SU-DHL-6 (cell line): ENCODE measurements around the gene VEGFB.

ENCODE experiments used
- H2AFZ ChIP-seq: fragments of 200-600 bp; sonication (generic); 2 replicates; pipeline ENCODE4 v1.6.1; 2014; ENCODE audit warnings: low read depth, mild to moderate bottlenecking, moderate library complexity, mixed read lengths, antibody characterized with exemption, low read length; ENCODE audit not compliant: severe bottlenecking
- H3F3A ChIP-seq: fragments of 200-600 bp; shearing (Covaris generic); 2 replicates; pipeline ENCODE4 v1.6.0; 2016; ENCODE audit warnings: antibody characterized with exemption, mild to moderate bottlenecking; ENCODE audit not compliant: insufficient read depth
- H3K27ac ChIP-seq: fragments of 200-600 bp; sonication (generic); 2 replicates; pipeline ENCODE4 v1.5.1; 2016; ENCODE audit warnings: low read depth, mild to moderate bottlenecking, low read length, moderate library complexity, mixed read lengths
- H3K27me3 ChIP-seq: fragments of 200-600 bp; sonication (generic), shearing (Covaris generic); 2 replicates; pipeline ENCODE4 v1.6.0; 2014; ENCODE audit warnings: mild to moderate bottlenecking, low read length
- H3K36me3 ChIP-seq: fragments of 200-600 bp; sonication (generic); 2 replicates; pipeline ENCODE4 v1.6.1; 2014; ENCODE audit warnings: mild to moderate bottlenecking, low read length, mixed read lengths
- H3K4me2 ChIP-seq: fragments of 300-600, 200-600 bp; shearing (Covaris generic), sonication (generic); 2 replicates; pipeline ENCODE4 v1.6.0; 2014; ENCODE audit warnings: low read length, low read depth, mild to moderate bottlenecking; ENCODE audit not compliant: poor library complexity, severe bottlenecking
- H3K4me3 ChIP-seq: fragments of 200-600 bp; sonication (generic); 2 replicates; pipeline ENCODE4 v1.5.1; 2014; ENCODE audit warnings: antibody characterized with exemption, low read length, mild to moderate bottlenecking, mixed read lengths; ENCODE audit not compliant: insufficient read depth, poor library complexity, severe bottlenecking
- H3K79me2 ChIP-seq: fragments of 200-600 bp; sonication (generic); 2 replicates; pipeline ENCODE4 v1.6.1; 2014; ENCODE audit warnings: mild to moderate bottlenecking, low read length, moderate library complexity; ENCODE audit not compliant: insufficient read depth
- H3K9ac ChIP-seq: fragments of 200-600 bp; sonication (generic); 2 replicates; pipeline ENCODE4 v1.7.0; 2014; ENCODE audit warnings: mild to moderate bottlenecking, low read length
- H3K9me2 ChIP-seq: fragments of 200-600 bp; sonication (generic); replicated peaks from 2 replicates; pipeline ENCODE4 v1.6.1; 2014; ENCODE audit warnings: low read length; ENCODE audit not compliant: insufficient read depth
- H3K9me3 ChIP-seq: fragments of 200-600 bp; sonication (generic); 2 replicates; pipeline ENCODE4 v1.6.1; 2014; ENCODE audit warnings: low read length, mixed read lengths; ENCODE audit not compliant: insufficient read depth
- H4K20me1 ChIP-seq: fragments of 200-600 bp; sonication (generic); 2 replicates; pipeline ENCODE4 v1.6.1; 2014; ENCODE audit warnings: low read depth, mild to moderate bottlenecking, antibody characterized with exemption, low read length, moderate library complexity, mixed read lengths
- EZH2phosphoT487 ChIP-seq: fragments of 200-600 bp; sonication (generic), shearing (Covaris generic); conservative IDR thresholded peaks from 2 replicates; pipeline ENCODE4 v1.6.1; 2018; ENCODE audit warnings: mild to moderate bottlenecking, antibody characterized with exemption, low read length, moderate library complexity, mixed read lengths
- TF ChIP-seq, protein P1 (sequence below): fragments of 200-600 bp; sonication (generic); IDR thresholded peaks from one replicate; pipeline ENCODE4 v1.5.1; 2017; ENCODE audit warnings: antibody characterized with exemption, mild to moderate bottlenecking, low read length, moderate library complexity; ENCODE audit not compliant: insufficient read depth, poor library complexity, severe bottlenecking

Gene VEGFB

GRCh38 chr11:64239662-64240434, 5.5 kb downstream of the VEGFB start:
- peak overlapping the region; percentile 61 for H3K4me3 ChIP-seq
- H3K9me3 ChIP-seq = no peaks in the 10 kb centered on the region
- H3K4me2 ChIP-seq = peak overlapping the region; percentile 61
- TF ChIP-seq, protein P1, sequence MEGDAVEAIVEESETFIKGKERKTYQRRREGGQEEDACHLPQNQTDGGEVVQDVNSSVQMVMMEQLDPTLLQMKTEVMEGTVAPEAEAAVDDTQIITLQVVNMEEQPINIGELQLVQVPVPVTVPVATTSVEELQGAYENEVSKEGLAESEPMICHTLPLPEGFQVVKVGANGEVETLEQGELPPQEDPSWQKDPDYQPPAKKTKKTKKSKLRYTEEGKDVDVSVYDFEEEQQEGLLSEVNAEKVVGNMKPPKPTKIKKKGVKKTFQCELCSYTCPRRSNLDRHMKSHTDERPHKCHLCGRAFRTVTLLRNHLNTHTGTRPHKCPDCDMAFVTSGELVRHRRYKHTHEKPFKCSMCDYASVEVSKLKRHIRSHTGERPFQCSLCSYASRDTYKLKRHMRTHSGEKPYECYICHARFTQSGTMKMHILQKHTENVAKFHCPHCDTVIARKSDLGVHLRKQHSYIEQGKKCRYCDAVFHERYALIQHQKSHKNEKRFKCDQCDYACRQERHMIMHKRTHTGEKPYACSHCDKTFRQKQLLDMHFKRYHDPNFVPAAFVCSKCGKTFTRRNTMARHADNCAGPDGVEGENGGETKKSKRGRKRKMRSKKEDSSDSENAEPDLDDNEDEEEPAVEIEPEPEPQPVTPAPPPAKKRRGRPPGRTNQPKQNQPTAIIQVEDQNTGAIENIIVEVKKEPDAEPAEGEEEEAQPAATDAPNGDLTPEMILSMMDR = no peak
- TF ChIP-seq EZH2phosphoT487 = no peak
- H3K79me2 ChIP-seq = peaks cover 14% of the 10 kb centered on the region; the same call in 1 of the 2 replicates
- H3F3A ChIP-seq = peaks cover 42% of the 10 kb centered on the region
- no peaks in the 10 kb centered on the region for H3K27me3 ChIP-seq
- no peak overlapping the region for H2AFZ ChIP-seq
- H3K36me3 ChIP-seq = no peaks in the 10 kb centered on the region
- H3K9me2 ChIP-seq = no peaks in the 10 kb centered on the region
- peak overlapping the region; percentile 86 for H3K27ac ChIP-seq
- H3K9ac ChIP-seq = peak overlapping the region; percentile 72
- no peaks in the 10 kb centered on the region for H4K20me1 ChIP-seq

GRCh38 chr11:64240435-64241240, 6.3 kb downstream of the VEGFB start, which contains the start of gene FKBP2:
FKBP2 (plus strand) TSS chr11:64241095; CDS start chr11:64242388, 1,293 bp downstream.
- Histone ChIP-seq H3F3A (peaks cover 50% of the 10 kb centered on the region), H3K79me2 (peaks cover 16% of the 10 kb centered on the region), H4K20me1 (no peaks in the 10 kb centered on the region), H3K27ac (peak within 1 kb of the TSS; percentile 86), H2AFZ (no peak within 1 kb of the TSS), H3K27me3 (no peaks in the 10 kb centered on the region), H3K9me3 (no peaks in the 10 kb centered on the region), H3K4me2 (peak within 1 kb of the TSS; percentile 93), H3K9me2 (no peaks in the 10 kb centered on the region), H3K4me3 (peak within 1 kb of the TSS; percentile 78), H3K9ac (peak within 1 kb of the TSS; percentile 72), H3K36me3 (no peaks in the 10 kb centered on the region)
- TF ChIP-seq EZH2phosphoT487 = no peak
- TF ChIP-seq, protein P1 = no peak

- H3K36me3 ChIP-seq = no peaks in the 10 kb centered on the region
- H3K27ac ChIP-seq = peak overlapping the region; percentile 86
- TF ChIP-seq, protein P1 = no peak
- no peak for TF ChIP-seq EZH2phosphoT487
- H3F3A ChIP-seq = peaks cover 54% of the 10 kb centered on the region
- H3K9ac ChIP-seq = peak overlapping the region; percentile 72
- H3K9me3 ChIP-seq = no peaks in the 10 kb centered on the region
- no peaks in the 10 kb centered on the region for H3K9me2 ChIP-seq
- H3K4me3 ChIP-seq = peak overlapping the region; percentile 61
- H4K20me1 ChIP-seq = no peaks in the 10 kb centered on the region
- peak overlapping the region; percentile 61 for H3K4me2 ChIP-seq
- no peak overlapping the region for H2AFZ ChIP-seq
- no peaks in the 10 kb centered on the region for H3K27me3 ChIP-seq
- H3K79me2 ChIP-seq = peaks cover 21% of the 10 kb centered on the region
Measured at GRCh38 chr11:64241241-64241490, 6.8 kb downstream of the VEGFB start.
